SK-N-SH (cell line): ENCODE measurements around the gene ULBP1. TPM values are rescaled to one million over a fixed set of nuclear protein-coding genes. Genes with fewer than 3 reads are reported as not detected.

Experiments
- CTCF ChIA-PET: fragments of 300-600, 350-600 bp; formaldehyde crosslinking; extraction: SDS; loops from one replicate; lab custom pipeline; 2021; lab: Yijun Ruan, JAX
- POLR2A ChIA-PET: fragments of 350-600 bp; sonication (Branson Sonifier 250); formaldehyde crosslinking; extraction: SDS; loops from one replicate; lab custom pipeline; 2020; ENCODE audit warnings: antibody characterized with exemption, inconsistent platforms; lab: Yijun Ruan, JAX
- DNase-seq: peaks from one replicate; pipeline ENCODE4 v3.0.0; 2012
- H2AFZ ChIP-seq: fragments of 200-600 bp; sonication (generic); 2 replicates; pipeline ENCODE4 v1.8.1; 2016; ENCODE audit warnings: antibody characterized with exemption, mild to moderate bottlenecking, low read depth
- H3F3A ChIP-seq: fragments of 200-600 bp; sonication (generic); replicated peaks from 2 replicates; pipeline ENCODE3; 2016; ENCODE audit warnings: antibody characterized with exemption, mild to moderate bottlenecking; ENCODE audit not compliant: insufficient read depth
- H3K27ac ChIP-seq, 2 experiments: fragments of 200-500 bp in 1 of 2; fragments of 200-600 bp in 1 of 2; sonication (Bioruptor generic) in 1 of 2; sonication (generic), shearing (Covaris generic) in 1 of 2; 2 replicates each; pipeline versions ENCODE4 v1.5.1 to v1.6.1; 2014 to 2016; ENCODE audit warnings: low read depth in 2 of 2, inconsistent platforms in 1 of 2, low read length in 1 of 2, mild to moderate bottlenecking in 1 of 2, mixed read lengths in 1 of 2
- H3K27me3 ChIP-seq: fragments of 200-600 bp; sonication (generic), shearing (Covaris generic); 2 replicates; pipeline ENCODE4 v1.6.1; 2016; ENCODE audit warnings: mixed run types; ENCODE audit not compliant: insufficient read depth
- H3K36me3 ChIP-seq, 2 experiments: fragments of 200-500 bp in 1 of 2; fragments of 200-600 bp in 1 of 2; sonication (Bioruptor generic) in 1 of 2; sonication (generic) in 1 of 2; replicated peaks in 1 of 2; 2 replicates each; pipeline versions ENCODE3 to v1.5.1; 2014 to 2016; ENCODE audit warnings: low read length in 1 of 2, mild to moderate bottlenecking in 1 of 2; ENCODE audit not compliant: insufficient read depth in 2 of 2, control insufficient read depth in 1 of 2
- H3K4me1 ChIP-seq, 2 experiments: fragments of 200-500 bp in 1 of 2; fragments of 200-600 bp in 1 of 2; sonication (Bioruptor generic) in 1 of 2; sonication (generic), shearing (Covaris generic) in 1 of 2; 2 replicates each; pipeline versions ENCODE4 v1.5.1 to v1.6.1; 2014 to 2016; ENCODE audit warnings: low read depth in 1 of 2, low read length in 1 of 2, mixed run types in 1 of 2; ENCODE audit not compliant: insufficient read depth in 2 of 2, control insufficient read depth in 1 of 2
- H3K4me2 ChIP-seq: fragments of 200-600 bp; sonication (generic), shearing (Covaris generic); 2 replicates; pipeline ENCODE4 v1.6.1; 2017; ENCODE audit warnings: mixed run types
- H3K4me3 ChIP-seq, 2 experiments: fragments of 200-500 bp in 1 of 2; fragments of 200-600 bp in 1 of 2; sonication (Bioruptor generic) in 1 of 2; sonication (generic), shearing (Covaris generic) in 1 of 2; 2 replicates each; pipeline versions ENCODE4 v1.5.1 to v1.8.1; 2014 to 2016; ENCODE audit warnings: low read depth in 2 of 2, inconsistent platforms in 1 of 2, low read length in 1 of 2, mild to moderate bottlenecking in 1 of 2, mixed read lengths in 1 of 2, moderate library complexity in 1 of 2
- H3K79me2 ChIP-seq: fragments of 200-600 bp; sonication (generic); 2 replicates; pipeline ENCODE4 v1.8.1; 2017; ENCODE audit warnings: mild to moderate bottlenecking; ENCODE audit not compliant: insufficient read depth
- H3K9ac ChIP-seq: fragments of 200-600 bp; sonication (generic); 2 replicates; pipeline ENCODE4 v1.6.1; 2017; ENCODE audit warnings: mixed run types
- H3K9me2 ChIP-seq: fragments of 200-600 bp; sonication (generic); 2 replicates; pipeline ENCODE4 v1.6.1; 2017; ENCODE audit warnings: mixed run types
- H3K9me3 ChIP-seq: fragments of 200-600 bp; sonication (generic); 2 replicates; pipeline ENCODE4 v1.6.1; 2017; ENCODE audit warnings: mixed run types, mild to moderate bottlenecking, moderate library complexity
- H4K20me1 ChIP-seq: fragments of 200-600 bp; sonication (generic); 2 replicates; pipeline ENCODE4 v1.6.1; 2017; ENCODE audit warnings: mild to moderate bottlenecking, mixed run types; ENCODE audit not compliant: insufficient read depth
- EP300 ChIP-seq, 2 experiments: IDR thresholded peaks; 2 replicates each; pipeline versions ENCODE4 v1.4.0 to v1.6.1; 2012; ENCODE audit warnings: borderline replicate concordance in 1 of 2, low read depth in 1 of 2, low read length in 1 of 2
- EZH2phosphoT487 ChIP-seq: fragments of 200-600 bp; sonication (generic); IDR thresholded peaks from 2 replicates; pipeline ENCODE4 v1.6.1; 2017; ENCODE audit warnings: low read depth, mixed run types, mild to moderate bottlenecking, antibody characterized with exemption, moderate library complexity, borderline replicate concordance
- FOSL2 ChIP-seq: IDR thresholded peaks from 2 replicates; pipeline ENCODE4 v1.4.0; 2012; ENCODE audit warnings: low read depth, mild to moderate bottlenecking, moderate library complexity, borderline replicate concordance
- FOXJ3 ChIP-seq: sonication (generic); formaldehyde crosslinking; IDR thresholded peaks from 2 replicates; pipeline ENCODE4 v1.5.1; 2020; ENCODE audit warnings: mild to moderate bottlenecking, missing genetic modification reagents
- GATA2 ChIP-seq: sonication (generic); formaldehyde crosslinking; IDR thresholded peaks from 2 replicates; pipeline ENCODE4 v1.5.0; 2020; ENCODE audit warnings: mild to moderate bottlenecking, missing genetic modification reagents
- NRF1 ChIP-seq: IDR thresholded peaks from 2 replicates; pipeline ENCODE4 v1.6.1; 2012; ENCODE audit warnings: low read depth, mild to moderate bottlenecking, low read length
- RAD21 ChIP-seq: IDR thresholded peaks from 2 replicates; pipeline ENCODE4 v1.6.1; 2012; ENCODE audit warnings: mild to moderate bottlenecking, low read length
- RCOR1 ChIP-seq: fragments of 150-350 bp; IDR thresholded peaks from 2 replicates; pipeline ENCODE4 v1.6.1; 2017; ENCODE audit warnings: antibody characterized with exemption, low read length
- RFX5 ChIP-seq: IDR thresholded peaks from 2 replicates; pipeline ENCODE4 v1.6.1; 2012; ENCODE audit warnings: mild to moderate bottlenecking, improper control_type of control experiment, low read length
- RXRA ChIP-seq: IDR thresholded peaks from 2 replicates; pipeline ENCODE4 v1.4.0; 2012; ENCODE audit warnings: low read depth, mild to moderate bottlenecking, borderline replicate concordance
- SIN3A ChIP-seq: IDR thresholded peaks from 2 replicates; pipeline ENCODE4 v1.6.1; 2012; ENCODE audit warnings: low read depth, mild to moderate bottlenecking, low read length, moderate library complexity, borderline replicate concordance
- TCF12 ChIP-seq: IDR thresholded peaks from 2 replicates; pipeline ENCODE4 v1.4.0; 2012
- WGBS: methylation state at CpG from one replicate; pipeline ENCODE4 v1.1.6; 2017; ENCODE audit warnings: low lambda C conversion rate; 5-methylcytosine and 5-hydroxymethylcytosine counted together
- polyA plus RNA-seq, 3 experiments: library from polyadenylated mRNA; depleted of rRNA; stranded (reverse); fragments of >200 nt; gene quantifications; 2 replicates each; pipeline ENCODE4 v1.2.3, GENCODE V29; 2012

ULBP1 gene
- polyA plus RNA-seq, 1 of the 3 experiments (the other 2 are of a cell fraction): 0.02 TPM

DNA sequence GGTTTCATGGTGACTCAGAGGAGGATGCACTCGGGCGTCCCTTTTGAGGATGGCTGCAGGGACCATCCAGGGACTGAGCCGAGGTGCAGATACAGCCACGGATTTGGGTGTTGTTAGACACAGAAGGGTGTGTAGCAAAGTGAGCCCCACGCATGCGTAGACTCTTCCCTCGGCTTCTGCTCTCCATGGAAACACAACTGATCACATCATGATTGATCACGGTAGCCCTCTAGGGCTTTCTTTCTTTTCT, 606 bp upstream of the ULBP1 start:
- Histone ChIP-seq H3K4me1 (peaks cover 0 to 16% of the 10 kb centered on the region in 2 experiments; a peak in 1 of 4 replicates), H3K27me3 (peaks cover 54% of the 10 kb centered on the region), H3K4me3 (peak overlapping the region in 1 of 2 experiments; percentile 30; a peak in 2 of 4 replicates), H3F3A (no peaks in the 10 kb centered on the region), H3K9me3 (no peaks in the 10 kb centered on the region), H3K4me2 (peak overlapping the region; percentile 62; the same call in 1 of the 2 replicates), H4K20me1 (no peaks in the 10 kb centered on the region), H2AFZ (peak overlapping the region; percentile 6; the same call in 1 of the 2 replicates), H3K36me3 (no peaks in the 10 kb centered on the region), H3K9me2 (no peaks in the 10 kb centered on the region), H3K27ac (no peak overlapping the region), H3K9ac (no peak overlapping the region), H3K79me2 (no peaks in the 10 kb centered on the region)
- ChIA-PET CTCF (no interaction called here), POLR2A (no interaction called here)
- WGBS: 19% methylated on average over 8 of the region's 8 CpGs
- DNase-seq: no peak
- TF ChIP-seq GATA2 (CRISPR knock-in tag): no peak
- TF ChIP-seq EP300 (IDR thresholded peaks at IDR 0.05; ENCODE audit: borderline replicate concordance in 1 of 2, low read depth in 1 of 2, low read length in 1 of 2): no peak
- TF ChIP-seq TCF12: no peak
- TF ChIP-seq RXRA: no peak
- no peak for TF ChIP-seq FOXJ3 (CRISPR knock-in tag)
- TF ChIP-seq RCOR1: no peak
- no peak for TF ChIP-seq RAD21
- TF ChIP-seq SIN3A: no peak
- no peak for TF ChIP-seq NRF1
- TF ChIP-seq, all 33 proteins: peak for 0

- Histone ChIP-seq H3K4me2 (peak overlapping the region; percentile 62; the same call in 1 of the 2 replicates), H3K27ac (no peak overlapping the region), H2AFZ (0 out of 2 replicates have a peak overlapping the region, but pooled peaks have one; percentile 41), H3K4me1 (peaks cover 0 to 16% of the 10 kb centered on the region in 2 experiments; a peak in 1 of 4 replicates), H3K36me3 (no peaks in the 10 kb centered on the region), H3K9ac (no peak overlapping the region), H4K20me1 (no peaks in the 10 kb centered on the region), H3K9me2 (no peaks in the 10 kb centered on the region), H3K79me2 (no peaks in the 10 kb centered on the region), H3F3A (no peaks in the 10 kb centered on the region), H3K27me3 (peaks cover 58% of the 10 kb centered on the region), H3K9me3 (no peaks in the 10 kb centered on the region), H3K4me3 (peak overlapping the region; percentile 23 to 30; a peak in 3 of 4 replicates)
- 31% methylated on average over 69 of the region's 103 CpGs for WGBS
- DNase-seq: peak; percentile 50
- ChIA-PET CTCF (no interaction called here), POLR2A (interaction anchor here (0.6 to 0.7 kb wide), 2 partner anchors 44 to 730 kb away, joined by 3 to 4 read pairs; no protein-coding TSS in a partner anchor)
- TF ChIP-seq FOSL2 (no peak), EZH2phosphoT487 (peak; percentile 93; the same call in 1 of the 2 replicates), RFX5 (no peak)
These were observed 808 bp downstream of the ULBP1 start for GRCh38 chr6:149964308-149965193.
